ENCODE measurements around the gene MANSC4.

DNA sequence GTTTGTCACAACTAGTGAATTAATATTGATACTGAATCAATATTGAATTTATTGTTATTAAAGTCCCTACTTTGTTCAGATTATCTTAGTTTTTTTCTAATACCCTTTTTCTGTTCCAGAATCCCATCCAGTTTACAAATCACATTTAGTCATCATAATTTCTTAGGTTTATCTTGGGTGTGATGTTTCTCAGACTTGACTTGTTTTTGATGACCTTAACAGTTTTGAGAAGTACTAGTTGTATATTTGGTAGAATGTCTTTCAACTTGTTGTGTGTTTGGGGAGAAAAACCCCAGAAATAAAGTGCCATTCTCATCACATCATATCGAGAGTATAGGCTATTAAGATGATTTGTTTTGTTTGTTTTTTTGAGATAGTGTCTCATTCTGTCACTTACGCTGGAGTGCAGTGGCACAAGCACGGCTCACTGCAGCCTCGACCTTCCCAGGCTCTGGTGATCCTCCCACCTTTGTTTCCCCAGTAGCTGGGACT lies 49.9 kb downstream of the MANSC4 start:
- TF ChIP-seq, protein P1, sequence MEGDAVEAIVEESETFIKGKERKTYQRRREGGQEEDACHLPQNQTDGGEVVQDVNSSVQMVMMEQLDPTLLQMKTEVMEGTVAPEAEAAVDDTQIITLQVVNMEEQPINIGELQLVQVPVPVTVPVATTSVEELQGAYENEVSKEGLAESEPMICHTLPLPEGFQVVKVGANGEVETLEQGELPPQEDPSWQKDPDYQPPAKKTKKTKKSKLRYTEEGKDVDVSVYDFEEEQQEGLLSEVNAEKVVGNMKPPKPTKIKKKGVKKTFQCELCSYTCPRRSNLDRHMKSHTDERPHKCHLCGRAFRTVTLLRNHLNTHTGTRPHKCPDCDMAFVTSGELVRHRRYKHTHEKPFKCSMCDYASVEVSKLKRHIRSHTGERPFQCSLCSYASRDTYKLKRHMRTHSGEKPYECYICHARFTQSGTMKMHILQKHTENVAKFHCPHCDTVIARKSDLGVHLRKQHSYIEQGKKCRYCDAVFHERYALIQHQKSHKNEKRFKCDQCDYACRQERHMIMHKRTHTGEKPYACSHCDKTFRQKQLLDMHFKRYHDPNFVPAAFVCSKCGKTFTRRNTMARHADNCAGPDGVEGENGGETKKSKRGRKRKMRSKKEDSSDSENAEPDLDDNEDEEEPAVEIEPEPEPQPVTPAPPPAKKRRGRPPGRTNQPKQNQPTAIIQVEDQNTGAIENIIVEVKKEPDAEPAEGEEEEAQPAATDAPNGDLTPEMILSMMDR (IDR thresholded peaks at IDR 0.05) = no peak
- no peak for TF ChIP-seq POLR2AphosphoS5 (IDR thresholded peaks at IDR 0.05; ENCODE audit: insufficient read depth in 1 of 2, low read depth in 1 of 2)
